ENCODE results near the gene FAF1.
A peak's percentile ranks its signal among the peaks of the same experiment; 100 is the strongest.

FAF1 gene

GRCh38 chr1:50977575-50978143 is 17.6 kb upstream of the FAF1 start:
- DNase-seq, result no peak

GRCh38 chr1:50976890-50977574 is 17.0 kb upstream of the FAF1 start:
- DNase-seq, result no peak

- DNase-seq, result no peak
Observed at GRCh38 chr1:50976111-50976889, 16.2 kb upstream of the FAF1 start.

- no peak for DNase-seq
Observed at GRCh38 chr1:50975436-50975835, 15.4 kb upstream of the FAF1 start.

- no peak for DNase-seq
Observed at GRCh38 chr1:50974618-50974935, 14.5 kb upstream of the FAF1 start.

GRCh38 chr1:50973875-50974617 is 14.0 kb upstream of the FAF1 start:
- DNase-seq, result no peak

GRCh38 chr1:50973255-50973654 is 13.2 kb upstream of the FAF1 start:
- DNase-seq, result no peak

- no peak for DNase-seq
Observed at GRCh38 chr1:50972766-50973165, 12.7 kb upstream of the FAF1 start.

- no peak for DNase-seq
Observed at GRCh38 chr1:50971748-50972305, 11.8 kb upstream of the FAF1 start.

GRCh38 chr1:50970931-50971582 is 11.0 kb upstream of the FAF1 start:
- DNase-seq, result no peak

- no peak for DNase-seq
Observed at GRCh38 chr1:50970509-50970887, 10.4 kb upstream of the FAF1 start.

- DNase-seq, result peak; percentile 83
Observed at GRCh38 chr1:50969611-50970508, 9.8 kb upstream of the FAF1 start, which contains the start of gene CDKN2C. Gene CDKN2C, plus strand, starts transcription at chr1:50970245. Its CDS starts 124 bp downstream, at chr1:50970369.

- DNase-seq, result no peak
Observed at GRCh38 chr1:50968821-50969610, 8.9 kb upstream of the FAF1 start.

- peak; percentile 79 for DNase-seq
Observed at GRCh38 chr1:50968158-50968820, 8.2 kb upstream of the FAF1 start.

GRCh38 chr1:50967416-50968157 is 7.5 kb upstream of the FAF1 start:
- DNase-seq, result no peak

- DNase-seq, result no peak
Observed at GRCh38 chr1:50966991-50967390, 6.9 kb upstream of the FAF1 start.

GRCh38 chr1:50964863-50965262 is 4.8 kb upstream of the FAF1 start:
- DNase-seq, result no peak

- no peak for DNase-seq
Observed at GRCh38 chr1:50959303-50959912, 659 bp downstream of the FAF1 start.

GRCh38 chr1:50955116-50955515 is 5.0 kb downstream of the FAF1 start:
- DNase-seq, result no peak
